HCT116 (cell line): ENCODE results near the gene TWNK. TPM values are rescaled to one million over a fixed set of nuclear protein-coding genes. Genes with fewer than 3 reads are reported as not detected.

Experiments used
- ATAC-seq: fragments of 200-7000 bp; cut with Tn5 transposase; 2 replicates; pipeline ENCODE4 v1.9.1; 2020; ENCODE audit warnings: mild to moderate bottlenecking, moderate library complexity
- BruUV-seq: library from RNA; stranded (reverse); fragments of 400-500 nt; replicated peaks from 2 replicates; lab custom pipeline; 2021; lab: Mats Ljungman, UMichigan
- CTCF ChIA-PET: fragments of 300-600 bp; sonication (Branson Sonifier 250); formaldehyde crosslinking; loops from one replicate; lab custom pipeline; 2021; ENCODE audit warnings: antibody characterized with exemption; lab: Charles Lee
- POLR2A ChIA-PET: fragments of 300-600, 350-600 bp; sonication (Branson Sonifier 250); formaldehyde crosslinking; loops from one replicate; lab custom pipeline; 2021; ENCODE audit warnings: antibody characterized with exemption; lab: Charles Lee
- RAD21 ChIA-PET, 2 experiments: fragments of 300-600 bp; sonication (Branson Sonifier 250); formaldehyde crosslinking; loops; one replicate each; lab custom pipeline; 2023; ENCODE audit warnings: low total read pairs in 2 of 2; ENCODE audit not compliant: uncharacterized antibody in 2 of 2, unreplicated experiment in 2 of 2, low non-redundant PET in 1 of 2; lab: Charles Lee
- DNase-seq: peaks from one replicate; pipeline ENCODE4 v3.0.0-alpha.2; 2010; ENCODE audit warnings: low read depth, low spot score
- H2AFZ ChIP-seq: fragments of 200-600 bp; shearing (Covaris generic), sonication (generic); 2 replicates; pipeline ENCODE4 v1.6.1; 2017; ENCODE audit warnings: low read depth, mixed run types, mixed read lengths, antibody characterized with exemption, low read length; ENCODE audit not compliant: poor library complexity, severe bottlenecking
- H3K27ac ChIP-seq: 2 replicates; pipeline ENCODE4 v1.5.1; 2012; ENCODE audit warnings: low read depth, low read length
- H3K27me3 ChIP-seq: fragments of 200-600 bp; sonication (generic); 2 replicates; pipeline ENCODE4 v1.6.1; 2016; ENCODE audit warnings: mixed run types, low read length, mixed read lengths; ENCODE audit not compliant: insufficient read depth
- H3K36me3 ChIP-seq, 2 experiments: fragments of 200-500 bp in 1 of 2; fragments of 200-600 bp in 1 of 2; sonication (Bioruptor generic) in 1 of 2; sonication (generic) in 1 of 2; 2 replicates each; pipeline versions ENCODE4 v1.5.1 to v1.6.1; 2014 to 2016; ENCODE audit warnings: low read length in 2 of 2, inconsistent platforms in 1 of 2, mixed read lengths in 1 of 2, mixed run types in 1 of 2; ENCODE audit not compliant: insufficient read depth in 2 of 2, control insufficient read depth in 1 of 2
- H3K4me1 ChIP-seq, 2 experiments: fragments of 200-600 bp in 1 of 2; sonication (generic) in 1 of 2; 2 replicates each; pipeline versions ENCODE4 v1.5.1 to v1.6.1; 2012 to 2017; ENCODE audit warnings: low read length in 2 of 2, inconsistent platforms in 1 of 2, mild to moderate bottlenecking in 1 of 2, mixed read lengths in 1 of 2, mixed run types in 1 of 2, moderate library complexity in 1 of 2; ENCODE audit not compliant: insufficient read depth in 2 of 2, control insufficient read depth in 1 of 2
- H3K4me2 ChIP-seq: fragments of 200-600 bp; sonication (generic); 2 replicates; pipeline ENCODE4 v1.6.1; 2017; ENCODE audit warnings: mixed run types, low read length, mixed read lengths
- H3K4me3 ChIP-seq, 2 experiments: fragments of 200-600 bp in 1 of 2; sonication (generic) in 1 of 2; replicated peaks in 1 of 2; 2 replicates each; pipeline ENCODE4 v1.5.1; 2011 to 2016; ENCODE audit warnings: low read length in 2 of 2, control low read depth in 1 of 2, low read depth in 1 of 2, mild to moderate bottlenecking in 1 of 2, mixed read lengths in 1 of 2, mixed run types in 1 of 2
- H3K79me2 ChIP-seq: fragments of 200-600 bp; sonication (generic); 2 replicates; pipeline ENCODE4 v1.6.1; 2017; ENCODE audit warnings: mild to moderate bottlenecking, mixed run types, low read length, moderate library complexity, mixed read lengths; ENCODE audit not compliant: insufficient read depth
- H3K9ac ChIP-seq: fragments of 200-600 bp; sonication (generic); 2 replicates; pipeline ENCODE4 v1.6.1; 2016; ENCODE audit warnings: low read length, mixed read lengths
- H3K9me2 ChIP-seq: fragments of 200-600 bp; sonication (generic), shearing (Covaris generic); 2 replicates; pipeline ENCODE4 v1.6.1; 2017; ENCODE audit warnings: mixed run types, mild to moderate bottlenecking, moderate library complexity; ENCODE audit not compliant: insufficient read depth
- H3K9me3 ChIP-seq, 2 experiments: fragments of 200-500 bp in 1 of 2; fragments of 200-600 bp in 1 of 2; sonication (Bioruptor generic) in 1 of 2; sonication (generic) in 1 of 2; 2 replicates each; pipeline ENCODE4 v1.6.1; 2014 to 2017; ENCODE audit warnings: low read length in 2 of 2, mixed read lengths in 2 of 2, inconsistent platforms in 1 of 2, low read depth in 1 of 2, mild to moderate bottlenecking in 1 of 2, mixed run types in 1 of 2, moderate library complexity in 1 of 2; ENCODE audit not compliant: control insufficient read depth in 1 of 2, insufficient read depth in 1 of 2
- H4K20me1 ChIP-seq: fragments of 200-600 bp; sonication (generic), shearing (Covaris generic); 2 replicates; pipeline ENCODE4 v1.6.1; 2017; ENCODE audit warnings: mixed run types, mild to moderate bottlenecking, moderate library complexity; ENCODE audit not compliant: insufficient read depth
- ATF3 ChIP-seq: IDR thresholded peaks from 2 replicates; pipeline ENCODE4 v1.6.1; 2012
- CBX3 ChIP-seq: IDR thresholded peaks from 2 replicates; pipeline ENCODE4 v1.6.1; 2012; ENCODE audit warnings: low read depth
- CEBPB ChIP-seq: IDR thresholded peaks from 2 replicates; pipeline ENCODE4 v1.6.1; 2012; ENCODE audit warnings: low read depth
- EGR1 ChIP-seq: IDR thresholded peaks from 2 replicates; pipeline ENCODE4 v1.6.1; 2012; ENCODE audit warnings: low read depth
- ELF1 ChIP-seq: IDR thresholded peaks from 2 replicates; pipeline ENCODE4 v1.6.1; 2012; ENCODE audit warnings: low read depth, borderline replicate concordance
- REST ChIP-seq: IDR thresholded peaks from 2 replicates; pipeline ENCODE4 v1.6.1; 2012; ENCODE audit warnings: low read depth
- SIN3A ChIP-seq: IDR thresholded peaks from 2 replicates; pipeline ENCODE4 v1.6.1; 2012; ENCODE audit warnings: low read depth
- SP1 ChIP-seq: IDR thresholded peaks from 2 replicates; pipeline ENCODE4 v1.6.1; 2012; ENCODE audit warnings: low read depth
- SRF ChIP-seq: IDR thresholded peaks from 2 replicates; pipeline ENCODE4 v1.6.1; 2012; ENCODE audit warnings: low read depth
- TCF7L2 ChIP-seq: IDR thresholded peaks from 2 replicates; pipeline ENCODE4 v1.7.0; 2011; ENCODE audit warnings: borderline replicate concordance, inconsistent platforms; ENCODE audit not compliant: insufficient read depth, insufficient read length; ENCODE audit errors: extremely low read depth
- YY1 ChIP-seq: IDR thresholded peaks from 2 replicates; pipeline ENCODE4 v1.6.1; 2011; ENCODE audit warnings: low read length, low read depth, moderate library complexity, mild to moderate bottlenecking; ENCODE audit not compliant: insufficient replicate concordance; ENCODE audit errors: extremely low read depth
- ZBTB33 ChIP-seq: IDR thresholded peaks from 2 replicates; pipeline ENCODE4 v1.6.1; 2011; ENCODE audit warnings: mild to moderate bottlenecking, low read length, moderate library complexity; ENCODE audit not compliant: insufficient replicate concordance; ENCODE audit errors: extremely low read depth
- intact Hi-C: fragments of 100-400 bp; cut with micrococcal nuclease; formaldehyde crosslinking; loops from 2 replicates; pipeline ENCODE4 v1.10.0; 2022
- total RNA-seq: library from RNA; stranded (reverse); gene quantifications from one replicate; pipeline ENCODE4 v1.2.1, GENCODE V29; 2021; ENCODE audit not compliant: unreplicated experiment

TWNK gene
- total RNA-seq, 1 experiment from 2014 or later: 42.1 TPM

- Histone ChIP-seq H3K4me3 (peak overlapping the region; percentile 66 to 86), H4K20me1 (no peaks in the 10 kb centered on the region), H3K4me1 (peaks cover 7 to 32% of the 10 kb centered on the region in 2 experiments; a peak in 3 of 4 replicates), H2AFZ (no peak overlapping the region), H3K27ac (no peak overlapping the region; the same call in 1 of the 2 replicates), H3K9ac (peak overlapping the region; percentile 75), H3K9me2 (no peaks in the 10 kb centered on the region), H3K9me3 (no peaks in the 10 kb centered on the region), H3K4me2 (peak overlapping the region; percentile 98), H3K36me3 (peaks cover 0 to 9% of the 10 kb centered on the region in 2 experiments; a peak in 2 of 4 replicates), H3K79me2 (no peaks in the 10 kb centered on the region), H3K27me3 (no peaks in the 10 kb centered on the region)
- ATAC-seq (peak; percentile 37), DNase-seq (no peak)
- CTCF ChIA-PET: interaction anchor here (0.8 to 1.5 kb wide), 2 partner anchors 43 to 81 kb away, joined by 3 to 5 read pairs; no protein-coding TSS in a partner anchor
- TF ChIP-seq YY1: no peak
- TF ChIP-seq ZBTB33: no peak
- no peak for TF ChIP-seq SIN3A
- TF ChIP-seq CEBPB: no peak
- TF ChIP-seq SRF: no peak
- no peak for TF ChIP-seq ELF1
- no peak for TF ChIP-seq TCF7L2
- no peak for TF ChIP-seq REST
- no peak for TF ChIP-seq EGR1
- TF ChIP-seq ATF3: no peak
- no peak for TF ChIP-seq CBX3
- TF ChIP-seq SP1: no peak
- TSS peak; percentile 40 for BruUV-seq
- RAD21 ChIA-PET: no interaction called here
- intact Hi-C loops: loop anchor here (1.0 kb wide), 1 partner anchor 44 kb away; no protein-coding TSS in a partner anchor
- POLR2A ChIA-PET: no interaction called here
Measured at GRCh38 chr10:100968863-100969186, 18.5 kb upstream of the TWNK start.
